ENCODE results near the gene PDE1A.

PDE1A gene

GRCh38 chr2:182368446-182368845, 58.4 kb downstream of the PDE1A start:
- H3K9me3 ChIP-seq (ENCODE audit: control insufficient read depth, insufficient read depth, low read depth, low read length) = no peaks in the 10 kb centered on the region
- TF ChIP-seq PATZ1 (tag by site-specific recombination; IDR thresholded peaks at IDR 0.05) (no peak), FEZF1 (tag by site-specific recombination; IDR thresholded peaks at IDR 0.05) (peak; percentile 47; the same call in 1 of the 2 replicates)
- no peak overlapping the region for H3K4me3 ChIP-seq (ENCODE audit: low read depth, low read length)
- POLR2A ChIA-PET = no interaction called here
- no peak overlapping the region for H3K27ac ChIP-seq (ENCODE audit: extremely low read depth, low read depth, low read length)
- 0 out of 2 replicates have a peak, but pooled peaks cover 3% of the 10 kb centered on the region for H3K4me1 ChIP-seq (ENCODE audit: control insufficient read depth, insufficient read depth, low read length)
- H3K36me3 ChIP-seq (ENCODE audit: control insufficient read depth in 2 of 2, insufficient read depth in 1 of 2, low read length in 2 of 2) = no peaks in the 10 kb centered on the region
- CTCF ChIA-PET = no interaction called here

GRCh38 chr2:182367401-182367800, 59.4 kb downstream of the PDE1A start:
- Histone ChIP-seq H3K4me1 (ENCODE audit: control insufficient read depth, insufficient read depth, low read length) (0 out of 2 replicates have a peak, but pooled peaks cover 3% of the 10 kb centered on the region), H3K27ac (ENCODE audit: extremely low read depth, low read depth, low read length) (no peak overlapping the region), H3K36me3 (ENCODE audit: control insufficient read depth in 2 of 2, insufficient read depth in 1 of 2, low read length in 2 of 2) (no peaks in the 10 kb centered on the region), H3K4me3 (ENCODE audit: low read depth, low read length) (no peak overlapping the region), H3K9me3 (ENCODE audit: control insufficient read depth, insufficient read depth, low read depth, low read length) (no peaks in the 10 kb centered on the region)
- ChIA-PET POLR2A (no interaction called here), CTCF (no interaction called here)
- TF ChIP-seq ZFP3 (tag by site-specific recombination; IDR thresholded peaks at IDR 0.05; ENCODE audit: low read depth) = no peak
- no peak for TF ChIP-seq ZNF23 (tag by site-specific recombination; IDR thresholded peaks at IDR 0.05; ENCODE audit: borderline replicate concordance)
- no peak for TF ChIP-seq ZNF157 (tag by site-specific recombination; IDR thresholded peaks at IDR 0.05)
- TF ChIP-seq ZNF76 (tag by site-specific recombination; IDR thresholded peaks at IDR 0.05; ENCODE audit: borderline replicate concordance, low read depth) = no peak
- no peak for TF ChIP-seq ZNF571 (tag by site-specific recombination; IDR thresholded peaks at IDR 0.05)
- TF ChIP-seq SP2 (tag by site-specific recombination; IDR thresholded peaks at IDR 0.05) = no peak
- TF ChIP-seq ZNF426 (tag by site-specific recombination; IDR thresholded peaks at IDR 0.05) = no peak
- TF ChIP-seq ZNF423 (tag by site-specific recombination; IDR thresholded peaks at IDR 0.05) = no peak
- TF ChIP-seq ZNF280D (tag by site-specific recombination; IDR thresholded peaks at IDR 0.05) = no peak
- TF ChIP-seq OSR2 (tag by site-specific recombination; IDR thresholded peaks at IDR 0.05) = no peak
- no peak for TF ChIP-seq ZNF664 (tag by site-specific recombination; IDR thresholded peaks at IDR 0.05)
- no peak for TF ChIP-seq ZNF148 (tag by site-specific recombination; IDR thresholded peaks at IDR 0.05; ENCODE audit: borderline replicate concordance)
- no peak for TF ChIP-seq ZNF791 (tag by site-specific recombination; IDR thresholded peaks at IDR 0.05)

GRCh38 chr2:182366628-182367027, 60.2 kb downstream of the PDE1A start:
- Histone ChIP-seq H3K4me3 (ENCODE audit: low read depth, low read length) (no peak overlapping the region), H3K4me1 (ENCODE audit: control insufficient read depth, insufficient read depth, low read length) (0 out of 2 replicates have a peak, but pooled peaks cover 3% of the 10 kb centered on the region), H3K9me3 (ENCODE audit: control insufficient read depth, insufficient read depth, low read depth, low read length) (no peaks in the 10 kb centered on the region), H3K27ac (ENCODE audit: extremely low read depth, low read depth, low read length) (no peak overlapping the region), H3K36me3 (ENCODE audit: control insufficient read depth in 2 of 2, insufficient read depth in 1 of 2, low read length in 2 of 2) (no peaks in the 10 kb centered on the region)
- POLR2A ChIA-PET = no interaction called here
- CTCF ChIA-PET = interaction anchor here (0.5 to 0.7 kb wide), 2 partner anchors 12 to 27 kb away, joined by 3 to 4 read pairs; no protein-coding TSS in a partner anchor
- no peak for TF ChIP-seq ZNF76 (tag by site-specific recombination; IDR thresholded peaks at IDR 0.05; ENCODE audit: borderline replicate concordance, low read depth)
- TF ChIP-seq RBAK (tag by site-specific recombination; IDR thresholded peaks at IDR 0.05) = no peak
- TF ChIP-seq ZSCAN18 (tag by site-specific recombination; IDR thresholded peaks at IDR 0.05) = no peak
- no peak for TF ChIP-seq ZNF558 (tag by site-specific recombination; IDR thresholded peaks at IDR 0.05)
- TF ChIP-seq ZNF596 (tag by site-specific recombination; IDR thresholded peaks at IDR 0.05) = no peak
- no peak for TF ChIP-seq ZNF175 (tag by site-specific recombination; IDR thresholded peaks at IDR 0.05)
- no peak for TF ChIP-seq ZNF645 (tag by site-specific recombination; IDR thresholded peaks at IDR 0.05)
